Measurements from ENCODE around the gene CLSTN1. TPM values are rescaled to one million over a fixed set of nuclear protein-coding genes. Genes with fewer than 3 reads are reported as not detected.
"Not testable (repeated sequence)": the region's sequence is repeated elsewhere in the genome, so short reads cannot be mapped to it uniquely, and the experiment has no call there.

The CLSTN1 gene
- total RNA-seq, 5 donors from 2014 or later (not counting 1 experiment from before 2014, with no cell fraction given), result 84.6 to 105 (median 91.2) TPM

DNA sequence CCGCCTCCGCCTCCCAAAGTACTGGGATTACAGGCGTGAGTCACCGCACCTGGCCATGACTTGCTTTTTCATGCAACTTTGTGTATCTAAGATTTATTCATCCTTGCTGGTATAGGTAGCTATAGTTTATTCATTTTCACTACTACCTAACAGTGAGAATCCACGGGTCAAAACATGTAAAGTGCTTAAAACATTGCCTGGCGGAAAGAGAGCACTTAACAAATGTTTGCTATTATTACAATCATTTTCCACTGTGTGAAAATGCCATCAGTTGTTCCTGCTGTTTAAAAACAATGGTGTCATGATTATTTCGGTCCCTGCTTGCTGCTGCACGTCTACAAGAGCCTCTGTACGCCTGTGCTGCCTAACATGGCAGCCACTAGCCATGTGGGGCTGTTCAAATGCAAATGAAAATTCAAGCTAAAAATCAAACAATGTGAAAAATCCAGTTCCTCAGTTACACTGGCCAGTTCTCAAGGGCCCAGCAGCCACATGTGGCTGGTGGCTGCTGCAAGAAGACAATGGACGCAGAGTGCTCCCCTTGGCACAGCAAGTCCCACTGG is 65.1 kb downstream of the CLSTN1 start:
- Mint-ChIP-seq H3K27me3 (no peaks in the 10 kb centered on the region), H3K4me1 (peaks cover 19 to 29% (median 26%) of the 10 kb centered on the region in 3 donors), H3K36me3 (peaks cover 16% of the 10 kb centered on the region), H3K27ac (peak overlapping the region in 1 of 2 donors; percentile 11), H3K4me3 (no peak overlapping the region), H3K9me3 (no peaks in the 10 kb centered on the region)
- Histone ChIP-seq H3K36me3 (ENCODE audit: control insufficient read depth in 2 of 2, extremely low read depth in 1 of 2, insufficient read depth in 1 of 2, low read length in 1 of 2) (peaks cover 5 to 10% of the 10 kb centered on the region in 2 donors), H3K27me3 (replicated peaks in 1 of 2; ENCODE audit: control insufficient read depth in 2 of 2, extremely low read depth in 1 of 2, insufficient read depth in 2 of 2, low read length in 1 of 2) (no peaks in the 10 kb centered on the region), H3K9me3 (no peaks in the 10 kb centered on the region), H3K4me1 (ENCODE audit: control insufficient read depth in 1 of 2, extremely low read depth in 1 of 2, insufficient read depth in 2 of 2, low read length in 2 of 2) (peaks cover 0 to 6% of the 10 kb centered on the region in 2 experiments), H3K4me3 (ENCODE audit: control insufficient read depth in 1 of 2, extremely low read depth in 1 of 2, low read length in 1 of 2) (no peak overlapping the region), H3K27ac (ENCODE audit: low read length) (no peak overlapping the region)
- ChIA-PET CTCF (no interaction called here), POLR2A (no interaction called here)
- WGBS (ENCODE audit: insufficient coverage), result 94% methylated on average over 3 of the region's 10 CpGs
- DNase-seq (no peak), ATAC-seq (replicated peaks in 1 of 4) (no peak)

DNA sequence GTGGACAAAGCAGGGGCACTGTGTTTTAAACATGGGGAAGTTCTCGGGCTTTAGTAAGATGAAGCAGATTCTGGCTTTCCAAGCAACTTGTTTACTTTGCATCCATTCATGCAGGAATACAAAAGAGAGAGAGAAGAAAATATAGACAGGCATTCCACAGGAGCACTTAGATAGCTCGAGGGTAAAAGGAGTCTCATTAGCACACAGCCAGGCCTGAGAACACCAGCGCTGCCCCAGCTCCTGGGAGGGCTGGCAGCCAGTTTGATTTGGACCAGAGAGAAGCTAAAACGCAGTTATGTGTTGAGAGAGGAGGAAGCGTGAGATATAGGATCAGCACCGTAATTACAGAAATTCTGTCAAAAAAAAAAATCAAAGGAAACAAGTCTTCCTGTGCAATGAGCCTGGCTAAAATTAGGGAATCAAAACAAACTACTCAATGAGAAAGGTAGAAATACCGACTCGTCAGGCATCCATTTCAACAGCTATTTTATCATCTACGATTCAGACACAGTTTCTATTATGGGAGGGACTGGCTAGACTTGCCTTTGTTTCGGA is 68.2 kb downstream of the CLSTN1 start:
- ATAC-seq (replicated peaks in 1 of 4), result no peak
- ChIA-PET POLR2A (no interaction called here), CTCF (no interaction called here)

DNA sequence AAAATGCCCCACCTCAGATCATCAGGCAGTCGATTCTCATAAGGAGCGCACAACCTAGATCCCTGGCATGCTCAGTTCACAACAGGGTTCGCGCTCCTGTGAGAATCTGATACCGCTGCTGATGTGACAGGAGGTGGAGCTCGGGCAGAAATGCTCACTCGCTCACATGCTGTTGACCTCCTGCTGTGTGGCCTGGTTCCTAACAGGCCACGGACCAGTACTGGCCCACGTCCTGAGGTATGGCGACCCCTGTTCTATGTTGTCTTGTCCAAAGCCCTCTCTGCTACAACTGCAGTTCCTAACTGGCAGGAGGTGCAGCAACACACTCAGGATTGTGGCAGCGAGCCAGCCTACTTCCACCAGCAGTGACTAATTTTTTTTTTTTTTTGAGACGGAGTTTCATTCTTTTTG is 70.6 kb downstream of the CLSTN1 start:
- Mint-ChIP-seq H3K4me3 (no peak overlapping the region), H3K36me3 (peaks cover 35% of the 10 kb centered on the region), H3K27ac (no peak overlapping the region), H3K4me1 (peaks cover 3 to 12% (median 10%) of the 10 kb centered on the region in 3 donors), H3K9me3 (no peaks in the 10 kb centered on the region), H3K27me3 (no peaks in the 10 kb centered on the region)
- WGBS (ENCODE audit: insufficient coverage), result 98% methylated on average over 7 of the region's 12 CpGs
- Histone ChIP-seq H3K36me3 (ENCODE audit: control insufficient read depth in 2 of 2, extremely low read depth in 1 of 2, insufficient read depth in 1 of 2, low read length in 1 of 2) (peaks cover 16 to 33% of the 10 kb centered on the region in 2 donors), H3K4me1 (ENCODE audit: control insufficient read depth in 1 of 2, extremely low read depth in 1 of 2, insufficient read depth in 2 of 2, low read length in 2 of 2) (no peaks in the 10 kb centered on the region), H3K27me3 (replicated peaks in 1 of 2; ENCODE audit: control insufficient read depth in 2 of 2, extremely low read depth in 1 of 2, insufficient read depth in 2 of 2, low read length in 1 of 2) (no peaks in the 10 kb centered on the region), H3K27ac (ENCODE audit: low read length) (no peak overlapping the region), H3K9me3 (no peaks in the 10 kb centered on the region), H3K4me3 (ENCODE audit: control insufficient read depth in 1 of 2, extremely low read depth in 1 of 2, low read length in 1 of 2) (no peak overlapping the region)
- ATAC-seq (replicated peaks in 1 of 4), result no peak
- ChIA-PET POLR2A (no interaction called here), CTCF (interaction anchor here in 1 of 2 donors (0.6 kb wide), 1 partner anchor 136 kb away, joined by 6 read pairs; no protein-coding TSS in a partner anchor)
- no peak for DNase-seq

More for the DNA sequence above, 68.2 kb downstream of the CLSTN1 start:
- Mint-ChIP-seq H3K4me1 (peaks cover 11 to 17% (median 17%) of the 10 kb centered on the region in 3 donors), H3K9me3 (no peaks in the 10 kb centered on the region), H3K27me3 (no peaks in the 10 kb centered on the region), H3K36me3 (peaks cover 20% of the 10 kb centered on the region), H3K27ac (no peak overlapping the region), H3K4me3 (no peak overlapping the region)
- Histone ChIP-seq H3K36me3 (ENCODE audit: control insufficient read depth in 2 of 2, extremely low read depth in 1 of 2, insufficient read depth in 1 of 2, low read length in 1 of 2) (peaks cover 6 to 17% of the 10 kb centered on the region in 2 donors), H3K4me1 (ENCODE audit: control insufficient read depth in 1 of 2, extremely low read depth in 1 of 2, insufficient read depth in 2 of 2, low read length in 2 of 2) (peaks cover 0 to 4% of the 10 kb centered on the region in 2 experiments), H3K4me3 (ENCODE audit: control insufficient read depth in 1 of 2, extremely low read depth in 1 of 2, low read length in 1 of 2) (no peak overlapping the region), H3K27me3 (replicated peaks in 1 of 2; ENCODE audit: control insufficient read depth in 2 of 2, extremely low read depth in 1 of 2, insufficient read depth in 2 of 2, low read length in 1 of 2) (no peaks in the 10 kb centered on the region), H3K27ac (ENCODE audit: low read length) (no peak overlapping the region), H3K9me3 (no peaks in the 10 kb centered on the region)
- WGBS (ENCODE audit: insufficient coverage), result 100% methylated on average over 1 of the region's 10 CpGs
- no peak for DNase-seq

DNA sequence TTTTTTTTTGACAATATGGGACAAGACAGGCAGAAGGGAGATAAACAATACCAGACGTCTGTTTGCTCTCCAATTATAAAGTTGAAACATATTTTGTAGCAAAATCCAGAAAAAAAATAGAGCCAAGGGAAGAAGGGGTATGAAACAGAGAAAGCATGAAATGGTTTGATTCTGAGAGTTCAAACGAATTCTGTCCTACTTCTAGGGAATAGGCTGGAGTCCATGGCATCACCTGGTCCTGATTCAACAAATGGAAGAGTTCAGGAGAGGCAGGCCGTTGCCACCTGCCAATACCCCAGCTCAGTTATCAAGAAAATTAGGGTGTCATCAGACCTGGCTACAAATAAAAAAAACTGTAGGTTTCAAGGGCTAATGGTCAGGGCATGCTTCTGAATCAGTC is 71.8 kb downstream of the CLSTN1 start:
- DNase-seq, result no peak
- Histone ChIP-seq H3K9me3 (no peaks in the 10 kb centered on the region), H3K4me1 (ENCODE audit: control insufficient read depth in 1 of 2, extremely low read depth in 1 of 2, insufficient read depth in 2 of 2, low read length in 2 of 2) (no peaks in the 10 kb centered on the region), H3K27ac (ENCODE audit: low read length) (no peak overlapping the region), H3K36me3 (ENCODE audit: control insufficient read depth in 2 of 2, extremely low read depth in 1 of 2, insufficient read depth in 1 of 2, low read length in 1 of 2) (peaks cover 13 to 36% of the 10 kb centered on the region in 2 donors), H3K4me3 (ENCODE audit: control insufficient read depth in 1 of 2, extremely low read depth in 1 of 2, low read length in 1 of 2) (no peak overlapping the region), H3K27me3 (replicated peaks in 1 of 2; ENCODE audit: control insufficient read depth in 2 of 2, extremely low read depth in 1 of 2, insufficient read depth in 2 of 2, low read length in 1 of 2) (no peaks in the 10 kb centered on the region)
- Mint-ChIP-seq H3K27me3 (no peaks in the 10 kb centered on the region), H3K4me3 (no peak overlapping the region), H3K9me3 (no peaks in the 10 kb centered on the region), H3K36me3 (peaks cover 37% of the 10 kb centered on the region), H3K27ac (peak overlapping the region in 1 of 2 donors; percentile 39), H3K4me1 (peaks cover 3 to 7% (median 6%) of the 10 kb centered on the region in 3 donors)
- ChIA-PET CTCF (interaction anchor here in 1 of 2 donors (0.6 kb wide), 1 partner anchor 10 kb away, joined by 3 read pairs; no protein-coding TSS in a partner anchor), POLR2A (interaction anchor here in 1 of 2 donors (0.6 kb wide), 1 partner anchor 97 kb away, joined by 7 read pairs; no protein-coding TSS in a partner anchor)
- no peak for ATAC-seq (replicated peaks in 1 of 4)
- WGBS (ENCODE audit: insufficient coverage), result 94% methylated on average over 2 of the region's 3 CpGs

DNA sequence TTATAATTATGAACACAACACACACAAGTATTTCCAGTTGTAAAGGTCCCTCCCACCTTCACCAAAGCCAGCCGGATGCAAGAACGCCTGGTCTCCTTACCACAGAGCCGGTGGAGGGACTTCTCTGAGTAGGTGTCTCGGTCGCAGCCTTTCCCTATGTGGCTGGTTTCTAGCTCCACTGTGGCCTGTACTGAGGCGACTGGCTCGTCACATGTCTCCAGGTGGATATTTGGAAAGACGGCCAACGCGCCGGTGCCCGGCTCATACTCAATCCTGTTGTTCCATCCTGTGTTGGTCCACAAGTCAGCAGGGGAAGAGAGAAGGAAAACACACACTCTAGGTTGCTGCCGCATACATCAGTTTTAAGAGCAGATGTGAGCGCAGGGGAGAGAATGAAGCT is 74.4 kb downstream of the CLSTN1 start:
- ATAC-seq (replicated peaks in 1 of 4) (no peak), DNase-seq (no peak)
- no peaks in the 10 kb centered on the region for H3K27me3 ChIP-seq (replicated peaks in 1 of 2; ENCODE audit: control insufficient read depth in 2 of 2, extremely low read depth in 1 of 2, insufficient read depth in 2 of 2, low read length in 1 of 2)
- H3K27ac ChIP-seq (ENCODE audit: low read length), result no peak overlapping the region
- Mint-ChIP-seq H3K27ac (no peak overlapping the region), H3K36me3 (peaks cover 28% of the 10 kb centered on the region), H3K9me3 (no peaks in the 10 kb centered on the region), H3K4me3 (no peak overlapping the region), H3K4me1 (no peaks in the 10 kb centered on the region), H3K27me3 (no peaks in the 10 kb centered on the region)
- ChIA-PET POLR2A (interaction anchor here in 1 of 2 donors (0.5 to 0.6 kb wide), 2 partner anchors 395 to 671 kb away, joined by 3 to 4 read pairs; no protein-coding TSS in a partner anchor), CTCF (no interaction called here)
- WGBS (ENCODE audit: insufficient coverage), result 97% methylated on average over 10 of the region's 14 CpGs
- no peaks in the 10 kb centered on the region for H3K9me3 ChIP-seq
- H3K36me3 ChIP-seq (ENCODE audit: control insufficient read depth in 2 of 2, extremely low read depth in 1 of 2, insufficient read depth in 1 of 2, low read length in 1 of 2), result peaks cover 15 to 53% of the 10 kb centered on the region in 2 donors
- H3K4me1 ChIP-seq (ENCODE audit: control insufficient read depth in 1 of 2, extremely low read depth in 1 of 2, insufficient read depth in 2 of 2, low read length in 2 of 2), result no peaks in the 10 kb centered on the region
- H3K4me3 ChIP-seq (ENCODE audit: control insufficient read depth in 1 of 2, extremely low read depth in 1 of 2, low read length in 1 of 2), result no peak overlapping the region

DNA sequence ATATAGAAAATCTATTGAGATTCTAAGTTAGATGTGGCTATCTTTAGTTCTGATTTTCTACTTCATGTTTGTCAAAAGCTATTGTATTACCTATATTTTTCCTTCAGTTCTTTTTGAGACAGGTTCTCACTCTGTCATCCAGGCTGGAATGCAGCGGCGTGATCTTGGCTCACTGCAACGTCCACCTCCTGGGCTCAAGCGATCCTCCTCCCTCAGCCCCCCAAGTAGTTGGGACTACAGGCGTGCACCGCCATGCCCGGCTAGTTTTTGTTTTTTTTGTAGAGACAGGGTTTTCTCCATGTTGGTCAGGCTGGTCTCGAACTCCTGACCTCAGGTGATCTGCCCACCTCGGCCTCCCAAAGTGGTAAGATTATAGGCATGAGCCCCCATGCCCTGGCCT is 75.4 kb downstream of the CLSTN1 start:
- H3K27me3 ChIP-seq (replicated peaks in 1 of 2; ENCODE audit: control insufficient read depth in 2 of 2, extremely low read depth in 1 of 2, insufficient read depth in 2 of 2, low read length in 1 of 2); H3K9me3 Mint-ChIP-seq; ATAC-seq (replicated peaks in 1 of 4); H3K27ac ChIP-seq (ENCODE audit: low read length); DNase-seq; H3K4me3 ChIP-seq (ENCODE audit: control insufficient read depth in 1 of 2, extremely low read depth in 1 of 2, low read length in 1 of 2); H3K4me1 ChIP-seq (ENCODE audit: control insufficient read depth in 1 of 2, extremely low read depth in 1 of 2, insufficient read depth in 2 of 2, low read length in 2 of 2); H3K27me3 Mint-ChIP-seq; H3K4me1 Mint-ChIP-seq; CTCF ChIA-PET; H3K4me3 Mint-ChIP-seq; H3K9me3 ChIP-seq; H3K27ac Mint-ChIP-seq: not testable (repeated sequence)
- H3K36me3 ChIP-seq (ENCODE audit: control insufficient read depth in 2 of 2, extremely low read depth in 1 of 2, insufficient read depth in 1 of 2, low read length in 1 of 2), result peaks cover 15 to 59% of the 10 kb centered on the region in 2 donors
- WGBS (ENCODE audit: insufficient coverage), result 96% methylated on average over 5 of the region's 9 CpGs
- POLR2A ChIA-PET, result interaction anchor here in 1 of 2 donors (0.6 to 0.7 kb wide), 2 partner anchors 115 to 461 kb away, joined by 3 read pairs; no protein-coding TSS in a partner anchor
- peaks cover 36% of the 10 kb centered on the region for H3K36me3 Mint-ChIP-seq

Data from T-cell (primary cell).